Right cardiac atrium (tissue), 5 donors: ENCODE data around the gene MIPEP. TPM values are rescaled to one million over a fixed set of nuclear protein-coding genes. Genes with fewer than 3 reads are reported as not detected.

Source experiments
- ATAC-seq, 2 donors: fragments of 200-7000 bp; cut with Tn5 transposase; one replicate each; pipeline versions ENCODE4 v1.8.0 to v1.9.1; 2020; ENCODE audit warnings: moderate library complexity in 2 of 2, mild to moderate bottlenecking in 1 of 2
- DNase-seq, 3 donors: peaks; one replicate each; pipeline ENCODE4 v3.0.0-alpha.2; 2020
- H3K27ac ChIP-seq: one replicate; pipeline ENCODE4 v1.5.1; 2013; ENCODE audit warnings: mild to moderate bottlenecking, low read length, control low read depth, moderate library complexity
- H3K27me3 ChIP-seq: one replicate; pipeline ENCODE4 v1.6.1; 2013; ENCODE audit not compliant: control insufficient read depth, insufficient read depth
- H3K4me1 ChIP-seq: one replicate; pipeline ENCODE4 v1.6.1; 2013; ENCODE audit warnings: low read length; ENCODE audit not compliant: control insufficient read depth, insufficient read depth
- H3K4me3 ChIP-seq: one replicate; pipeline ENCODE4 v1.5.1; 2013; ENCODE audit warnings: low read length, control low read depth
- H3K9me3 ChIP-seq: one replicate; pipeline ENCODE4 v1.6.1; 2013; ENCODE audit warnings: low read length; ENCODE audit not compliant: control insufficient read depth
- WGBS: extraction: QIAGEN DNeasy Blood & Tissue Kit; methylation state at CpG from one replicate; pipeline ENCODE4 v1.1.7; 2013; 5-methylcytosine and 5-hydroxymethylcytosine counted together
- intact Hi-C, 4 donors: fragments of 100-400 bp; cut with DNase I; formaldehyde crosslinking; loops; one replicate each; pipeline versions ENCODE4 v1.11.0 to v1.14.0; 2022 to 2023
- polyA plus RNA-seq: library from polyadenylated mRNA; stranded (reverse); fragments of 200-250 nt; gene quantifications from one replicate; pipeline ENCODE4 v1.2.3, GENCODE V29; 2013
- total RNA-seq, 4 donors: library from RNA; stranded (reverse); fragmentation: NEBNext Ultra II Directional; extraction: Animal tissue kit (Norgen Biotek cat#: 25700); gene quantifications; one replicate each; pipeline ENCODE4 v1.2.1, GENCODE V29; 2021
- donor health status: healthy with polysubstance abuse.
- donor health status: DM: no; HTN: yes; CAD: no.
- donor health status: DM: no; HTN: no; CAD: no.
- donor health status: DM: no; HTN: yes; CAD: no; lungs with severe emphysema.
- donor health status: DM: yes; HTN: yes; CAD: no.

MIPEP gene
- total and polyA plus RNA-seq, 5 donors = 70.2 to 298 (median 162) TPM

DNA sequence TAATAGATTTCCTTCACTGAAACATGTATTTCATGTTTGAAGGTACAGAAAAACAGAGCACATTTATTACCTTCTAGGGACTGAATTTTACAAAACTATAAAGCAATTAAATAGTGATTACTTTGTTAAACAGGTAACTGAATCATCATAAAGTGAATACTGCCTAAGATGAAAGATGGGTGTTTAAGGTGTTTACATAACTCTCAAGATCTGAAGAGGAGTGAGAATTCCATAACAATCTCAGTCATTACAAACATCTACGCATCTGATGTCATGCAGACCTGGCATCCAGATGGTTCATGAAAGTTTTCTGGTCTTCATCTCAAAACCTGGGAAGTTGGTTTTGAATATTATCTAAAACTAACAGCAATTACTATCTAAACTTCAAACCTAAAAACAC, 80.4 kb downstream of the MIPEP start:
- Histone ChIP-seq H3K27ac (no peak overlapping the region), H3K4me1 (no peaks in the 10 kb centered on the region), H3K4me3 (no peak overlapping the region), H3K27me3 (no peaks in the 10 kb centered on the region), H3K9me3 (no peaks in the 10 kb centered on the region)
- intact Hi-C loops = no loop called here
- no peak for DNase-seq
- ATAC-seq = no peak
- WGBS = 98% methylated on average over 1 of the region's 1 CpG

DNA sequence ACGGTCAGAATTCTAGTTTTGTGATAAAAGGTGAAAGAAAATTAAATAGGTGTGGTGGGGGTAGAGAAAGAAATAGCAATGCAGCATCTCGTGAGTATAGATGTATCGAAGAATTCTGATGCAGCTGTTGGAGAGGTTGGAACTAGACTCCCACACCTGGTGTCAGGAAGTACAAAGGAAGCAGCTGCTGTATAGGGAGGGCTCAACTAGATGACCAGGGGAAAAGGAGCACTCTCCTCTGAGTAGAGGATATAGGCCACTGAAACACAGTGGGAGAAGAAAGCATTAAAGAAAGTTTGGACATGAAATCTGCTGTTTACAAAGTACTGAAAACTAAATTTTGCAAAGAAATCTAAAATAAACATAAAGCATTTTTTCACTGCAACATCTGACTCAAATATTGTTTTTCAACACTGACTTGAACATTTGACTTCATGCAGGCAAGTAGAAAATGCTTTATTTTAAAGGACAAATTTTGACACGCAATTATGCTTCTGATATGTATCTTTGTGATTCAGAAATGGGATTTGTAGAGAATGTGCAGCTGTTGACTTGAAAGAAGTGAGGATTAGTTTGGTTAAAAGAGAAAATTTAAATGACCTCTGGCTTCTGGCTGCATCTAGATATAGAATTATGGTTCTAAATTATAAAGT, 82.2 kb downstream of the MIPEP start:
- Histone ChIP-seq H3K27ac (no peak overlapping the region), H3K4me3 (no peak overlapping the region), H3K27me3 (no peaks in the 10 kb centered on the region), H3K9me3 (no peaks in the 10 kb centered on the region), H3K4me1 (no peaks in the 10 kb centered on the region)
- no peak for DNase-seq
- 56% methylated on average over 4 of the region's 4 CpGs for WGBS
- intact Hi-C loops = no loop called here
- no peak for ATAC-seq

DNA sequence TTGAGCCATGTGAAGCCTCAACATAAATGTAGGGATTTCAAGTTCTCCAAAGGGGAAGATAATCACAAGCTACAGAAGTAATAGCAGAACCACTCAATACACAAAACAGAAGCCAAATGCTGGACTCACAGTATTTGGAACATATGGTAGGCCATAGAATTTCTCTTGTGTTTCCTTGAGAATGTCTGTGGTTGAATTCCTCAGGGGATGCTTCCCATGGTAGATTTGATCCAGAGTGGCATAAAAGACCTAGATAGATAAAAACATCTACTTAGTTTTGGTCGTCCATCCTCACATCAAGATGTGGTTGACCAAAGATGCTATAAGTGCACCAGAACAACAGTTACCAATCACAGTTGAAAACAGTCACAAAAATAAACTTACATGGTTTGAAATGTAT, 83.4 kb downstream of the MIPEP start:
- no peaks in the 10 kb centered on the region for H3K27me3 ChIP-seq
- no peaks in the 10 kb centered on the region for H3K4me1 ChIP-seq
- DNase-seq (no peak), ATAC-seq (no peak)
- intact Hi-C loops = no loop called here
- H3K27ac ChIP-seq = no peak overlapping the region
- no peaks in the 10 kb centered on the region for H3K9me3 ChIP-seq
- 93% methylated on average over 1 of the region's 1 CpG for whole genome bisulfite sequencing
- no peak overlapping the region for H3K4me3 ChIP-seq

DNA sequence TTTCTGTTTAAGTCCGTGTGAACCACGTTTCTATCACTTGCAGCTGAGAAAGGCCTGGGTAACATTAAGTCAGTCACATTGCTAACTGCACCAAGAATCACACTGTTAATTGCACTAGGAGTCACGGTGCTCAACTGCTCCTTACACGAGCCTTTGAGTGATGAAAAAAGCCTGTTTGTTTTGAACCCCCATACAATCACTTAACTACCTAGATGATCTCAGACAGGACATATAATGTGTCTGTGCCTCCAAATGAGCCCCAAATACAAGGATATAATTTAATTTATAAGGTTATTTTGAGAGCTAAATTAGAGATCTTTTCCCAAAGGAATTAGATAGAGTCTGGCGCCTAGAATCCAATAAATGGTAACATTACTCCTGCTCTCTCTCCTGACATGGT, 84.1 kb downstream of the MIPEP start:
- Histone ChIP-seq H3K27me3 (no peaks in the 10 kb centered on the region), H3K4me1 (no peaks in the 10 kb centered on the region), H3K27ac (no peak overlapping the region), H3K4me3 (no peak overlapping the region), H3K9me3 (no peaks in the 10 kb centered on the region)
- intact Hi-C loops = no loop called here
- WGBS = 94% methylated on average over 5 of the region's 5 CpGs
- ATAC-seq = no peak
- DNase-seq = no peak

DNA sequence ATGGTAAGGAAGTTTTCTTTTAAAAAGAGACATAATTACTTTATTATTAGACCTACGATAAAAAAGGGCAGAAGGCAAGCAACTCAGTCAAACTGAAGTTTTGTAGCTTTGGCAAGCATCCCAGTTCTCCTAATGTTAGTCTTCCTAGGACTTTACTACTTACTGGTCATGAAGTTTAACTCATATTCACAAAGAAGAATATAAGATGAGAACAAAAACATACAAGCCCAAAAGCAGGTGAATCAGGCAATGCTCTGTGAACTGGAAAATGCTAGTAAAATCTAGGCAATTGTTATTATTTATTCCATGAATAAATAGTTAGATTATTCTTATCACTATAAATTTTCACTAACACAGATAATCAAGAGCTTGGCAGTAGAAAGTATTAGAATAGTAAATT, 85.0 kb downstream of the MIPEP start:
- Histone ChIP-seq H3K4me3 (no peak overlapping the region), H3K27me3 (no peaks in the 10 kb centered on the region), H3K9me3 (no peaks in the 10 kb centered on the region), H3K4me1 (no peaks in the 10 kb centered on the region), H3K27ac (no peak overlapping the region)
- ATAC-seq = no peak
- 84% methylated on average over 1 of the region's 1 CpG for WGBS
- intact Hi-C loops = no loop called here
- DNase-seq = no peak

DNA sequence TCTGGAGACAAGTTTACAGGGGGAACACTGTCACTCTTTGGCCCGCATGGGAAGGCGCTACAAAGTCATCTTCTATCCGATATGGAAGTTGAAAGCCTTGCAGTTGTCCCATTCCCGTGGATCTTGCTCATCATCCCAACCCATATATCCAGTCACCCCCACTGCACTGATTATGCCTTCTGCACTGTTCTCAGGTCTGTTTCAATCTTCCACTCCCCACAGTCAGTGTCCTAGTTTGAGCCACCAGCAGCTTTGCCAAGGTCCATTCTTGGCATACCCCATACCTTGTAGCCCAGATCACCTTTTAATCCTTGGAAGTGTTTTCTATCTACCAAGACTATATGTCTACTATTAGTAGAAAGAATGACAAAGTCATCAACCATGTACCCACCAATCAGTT, 88.1 kb downstream of the MIPEP start:
- Histone ChIP-seq H3K4me1 (no peaks in the 10 kb centered on the region), H3K27ac (no peak overlapping the region), H3K4me3 (no peak overlapping the region), H3K9me3 (no peaks in the 10 kb centered on the region), H3K27me3 (no peaks in the 10 kb centered on the region)
- ATAC-seq (no peak), DNase-seq (no peak)
- WGBS = 99% methylated on average over 4 of the region's 4 CpGs
- intact Hi-C loops = no loop called here

DNA sequence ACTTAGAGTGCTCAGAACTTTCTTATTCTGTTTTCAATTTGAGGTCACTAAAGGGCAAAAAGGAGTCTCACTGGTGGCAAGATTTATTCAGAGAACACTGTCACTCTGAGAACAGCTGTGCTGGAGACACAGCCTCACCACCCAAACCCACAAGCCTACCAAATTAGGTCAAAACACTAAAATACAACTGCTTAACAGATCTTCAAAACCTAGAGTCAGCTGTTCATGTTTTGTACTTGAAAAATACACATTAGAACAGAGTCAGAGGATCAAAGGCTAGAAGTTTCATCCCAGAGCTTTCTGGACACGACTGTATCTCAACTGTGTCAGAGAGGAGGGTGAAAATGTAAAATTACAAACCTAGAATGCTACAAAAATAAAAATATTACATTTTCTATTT, 89.3 kb downstream of the MIPEP start:
- ATAC-seq (no peak), DNase-seq (no peak)
- no peaks in the 10 kb centered on the region for H3K27me3 ChIP-seq
- H3K9me3 ChIP-seq = no peaks in the 10 kb centered on the region
- no peak overlapping the region for H3K4me3 ChIP-seq
- intact Hi-C loops = no loop called here
- 72% methylated on average over 1 of the region's 1 CpG for WGBS
- H3K27ac ChIP-seq = no peak overlapping the region
- no peaks in the 10 kb centered on the region for H3K4me1 ChIP-seq

DNA sequence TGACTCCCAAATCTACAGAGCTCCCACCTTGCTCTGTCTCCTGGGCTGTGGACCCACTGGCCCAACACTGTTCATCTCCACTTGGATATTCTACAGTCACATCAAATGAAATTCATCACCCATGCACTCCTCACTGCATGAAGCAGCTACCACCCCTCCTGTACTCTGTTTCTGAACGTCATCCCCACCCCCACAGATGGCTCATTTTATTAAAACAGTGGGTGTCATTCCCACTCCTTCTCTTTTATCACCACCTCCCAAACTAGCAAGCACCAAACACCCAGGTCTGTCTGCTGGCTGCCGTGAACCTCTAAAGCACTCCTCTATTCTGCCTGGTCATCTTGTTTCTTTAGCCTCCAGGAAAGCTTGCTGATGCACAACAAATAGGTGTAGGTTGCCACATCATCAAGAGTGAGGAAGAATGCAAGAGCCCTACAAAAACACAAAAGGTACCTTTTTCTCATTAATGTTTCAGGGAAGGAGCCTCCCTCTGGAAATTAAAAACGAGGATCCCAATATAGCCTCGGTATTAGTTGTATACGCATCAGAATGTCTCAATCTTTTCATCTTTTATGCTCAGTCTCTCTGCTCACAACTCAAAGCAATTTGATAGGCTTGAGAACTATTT, 91.8 kb downstream of the MIPEP start:
- peaks cover 2% of the 10 kb centered on the region for H3K4me1 ChIP-seq
- no peak for DNase-seq
- H3K9me3 ChIP-seq = no peaks in the 10 kb centered on the region
- intact Hi-C loops = no loop called here
- H3K4me3 ChIP-seq = no peak overlapping the region
- ATAC-seq = no peak
- H3K27me3 ChIP-seq = no peaks in the 10 kb centered on the region
- 96% methylated on average over 5 of the region's 5 CpGs for WGBS
- no peak overlapping the region for H3K27ac ChIP-seq

DNA sequence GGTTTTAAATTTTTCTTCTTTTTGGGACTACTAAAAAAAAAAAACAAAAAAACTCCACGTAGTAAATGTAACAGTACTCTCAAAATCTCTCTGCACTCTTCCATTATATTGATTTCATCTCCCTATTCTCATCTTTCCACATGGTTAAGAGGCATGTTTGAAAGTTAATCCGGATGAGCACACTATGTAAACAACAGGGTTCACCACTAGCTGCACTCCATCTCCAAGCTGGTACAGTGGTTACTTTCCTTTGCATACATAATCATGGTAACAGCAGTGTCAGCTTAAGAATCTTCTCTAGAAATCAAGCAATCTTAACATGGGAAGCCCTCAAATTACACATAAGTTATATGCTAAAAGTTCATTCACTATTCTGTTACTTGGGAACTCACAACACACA, 92.6 kb downstream of the MIPEP start:
- intact Hi-C loops = no loop called here
- H3K27ac ChIP-seq = no peak overlapping the region
- no peaks in the 10 kb centered on the region for H3K27me3 ChIP-seq
- DNase-seq (no peak), ATAC-seq (no peak)
- peaks cover 2% of the 10 kb centered on the region for H3K4me1 ChIP-seq
- H3K9me3 ChIP-seq = no peaks in the 10 kb centered on the region
- no peak overlapping the region for H3K4me3 ChIP-seq
- 92% methylated on average over 2 of the region's 2 CpGs for WGBS

DNA sequence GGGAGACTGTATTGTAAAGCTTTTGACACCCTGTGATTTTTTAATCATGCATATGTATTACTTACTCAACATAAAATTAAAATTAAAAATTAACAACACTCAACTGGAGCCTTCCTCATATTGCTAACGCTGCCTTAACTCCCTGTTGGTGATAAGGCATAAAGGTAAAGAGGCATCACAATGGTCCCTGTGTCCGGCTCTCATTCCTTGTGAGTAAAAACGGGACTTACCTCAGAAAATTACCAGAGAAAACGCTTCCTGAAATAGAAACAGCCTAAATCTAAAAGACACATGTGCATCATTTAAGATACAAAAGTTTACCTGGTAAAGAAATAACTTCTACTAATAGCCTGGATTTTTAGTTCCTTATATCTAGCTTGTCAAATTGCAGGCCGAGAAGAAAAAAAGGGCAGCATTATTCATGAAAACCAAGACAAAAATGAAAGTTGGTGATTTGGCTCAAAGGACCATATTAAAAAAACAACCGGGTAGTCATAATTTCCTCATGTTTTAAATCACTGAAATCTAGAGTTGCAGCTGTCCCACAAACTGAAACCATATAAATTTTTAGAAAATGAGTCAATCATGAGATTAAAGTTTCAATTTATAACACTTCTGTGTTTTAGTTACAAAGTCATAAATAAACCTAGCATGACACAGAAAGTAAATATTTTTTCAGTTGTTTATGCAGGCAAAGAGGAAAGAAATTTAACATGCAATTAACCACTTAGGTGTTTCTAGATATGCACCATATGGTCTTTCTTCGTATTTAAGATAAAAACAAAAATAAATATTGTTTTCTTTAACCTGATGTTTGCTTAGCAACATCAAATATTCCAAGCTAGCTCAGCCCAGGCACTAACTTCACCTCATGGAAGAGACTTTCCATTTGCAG, 94.7 kb downstream of the MIPEP start:
- intact Hi-C loops = no loop called here
- H3K27ac ChIP-seq = no peak overlapping the region
- DNase-seq = no peak
- H3K4me1 ChIP-seq = peaks cover 11% of the 10 kb centered on the region
- ATAC-seq = no peak
- H3K9me3 ChIP-seq = no peaks in the 10 kb centered on the region
- 46% methylated on average over 7 of the region's 7 CpGs for WGBS
- no peak overlapping the region for H3K4me3 ChIP-seq
- H3K27me3 ChIP-seq = no peaks in the 10 kb centered on the region

DNA sequence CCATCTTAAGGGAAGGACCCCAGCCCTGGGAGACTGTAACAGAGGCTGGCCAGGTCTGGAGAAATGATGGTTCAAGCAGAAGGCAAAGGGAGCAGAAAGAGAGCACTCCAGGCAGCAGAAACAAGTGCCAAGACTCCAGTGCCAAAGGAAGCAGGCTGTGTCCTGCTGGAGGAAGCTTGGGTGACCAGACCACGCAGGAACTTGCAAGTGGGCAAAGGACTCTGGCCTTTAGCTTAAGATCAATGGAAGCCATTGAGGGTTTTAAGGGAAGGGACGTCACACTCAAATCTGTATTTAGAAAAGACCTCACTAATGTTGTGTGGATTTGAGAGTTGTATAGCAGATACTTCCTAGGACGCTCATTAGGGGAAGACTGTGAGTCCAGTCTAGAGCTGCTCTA, 95.5 kb downstream of the MIPEP start:
- no peak overlapping the region for H3K4me3 ChIP-seq
- no peak for ATAC-seq
- H3K9me3 ChIP-seq = no peaks in the 10 kb centered on the region
- no peaks in the 10 kb centered on the region for H3K27me3 ChIP-seq
- H3K4me1 ChIP-seq = peaks cover 13% of the 10 kb centered on the region
- DNase-seq = no peak
- WGBS = 78% methylated on average over 3 of the region's 3 CpGs
- intact Hi-C loops = no loop called here
- H3K27ac ChIP-seq = no peak overlapping the region
